RPMI8226 (cell line): ENCODE data around the gene MEI1.

Experiments used
- DNase-seq: peaks from one replicate; pipeline ENCODE4 v3.0.0-alpha.2; 2015

MEI1 gene

DNA sequence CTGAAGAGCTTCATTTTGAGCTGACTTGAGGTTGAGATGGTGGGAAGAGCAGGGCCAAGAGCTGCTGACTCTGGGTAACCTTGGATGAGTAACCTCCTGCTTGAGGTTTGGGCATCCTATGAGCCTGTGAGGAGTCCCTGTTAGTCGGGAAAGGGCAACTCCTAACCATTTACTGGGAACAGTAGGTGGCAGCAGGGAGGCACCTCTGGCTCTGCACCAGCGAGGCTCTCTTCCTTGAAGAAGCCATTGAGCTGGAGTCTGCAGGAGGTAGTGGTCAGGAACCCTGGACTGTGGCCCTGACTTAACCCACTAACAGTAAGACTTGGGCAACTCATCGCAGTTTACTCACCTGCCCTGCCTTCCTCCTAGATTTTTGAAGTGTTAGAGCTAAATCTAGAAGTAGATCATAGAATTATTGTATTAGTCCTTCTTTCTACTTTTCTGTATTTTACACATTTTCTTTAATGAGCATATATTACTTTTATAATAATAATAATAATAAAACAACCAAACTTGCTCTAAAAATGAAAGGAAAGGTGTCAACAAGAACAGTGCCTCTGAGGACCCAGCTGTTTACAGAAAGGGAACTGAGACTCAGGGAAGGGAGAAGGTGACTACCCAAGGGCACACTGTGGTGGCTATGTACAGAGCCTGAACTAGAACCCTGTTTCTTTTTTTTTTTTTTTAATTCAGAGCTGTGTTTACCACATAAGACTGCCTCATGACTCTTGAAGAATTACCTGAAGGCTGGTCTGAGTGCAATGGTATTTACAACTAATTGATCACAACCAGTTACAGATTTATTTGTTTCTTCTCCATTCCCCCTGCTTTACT is 47.5 kb downstream of the MEI1 start:
- DNase-seq, result peak; percentile 84

GRCh38 chr22:41752011-41752970 is 53.0 kb downstream of the MEI1 start:
- DNase-seq, result peak; percentile 27

- no peak for DNase-seq
These were observed 54.7 kb downstream of the MEI1 start for GRCh38 chr22:41753984-41754383.

- DNase-seq, result no peak
These were observed 58.2 kb downstream of the MEI1 start for GRCh38 chr22:41757502-41757901.

- no peak for DNase-seq
These were observed 58.9 kb downstream of the MEI1 start for GRCh38 chr22:41758231-41758630.

DNA sequence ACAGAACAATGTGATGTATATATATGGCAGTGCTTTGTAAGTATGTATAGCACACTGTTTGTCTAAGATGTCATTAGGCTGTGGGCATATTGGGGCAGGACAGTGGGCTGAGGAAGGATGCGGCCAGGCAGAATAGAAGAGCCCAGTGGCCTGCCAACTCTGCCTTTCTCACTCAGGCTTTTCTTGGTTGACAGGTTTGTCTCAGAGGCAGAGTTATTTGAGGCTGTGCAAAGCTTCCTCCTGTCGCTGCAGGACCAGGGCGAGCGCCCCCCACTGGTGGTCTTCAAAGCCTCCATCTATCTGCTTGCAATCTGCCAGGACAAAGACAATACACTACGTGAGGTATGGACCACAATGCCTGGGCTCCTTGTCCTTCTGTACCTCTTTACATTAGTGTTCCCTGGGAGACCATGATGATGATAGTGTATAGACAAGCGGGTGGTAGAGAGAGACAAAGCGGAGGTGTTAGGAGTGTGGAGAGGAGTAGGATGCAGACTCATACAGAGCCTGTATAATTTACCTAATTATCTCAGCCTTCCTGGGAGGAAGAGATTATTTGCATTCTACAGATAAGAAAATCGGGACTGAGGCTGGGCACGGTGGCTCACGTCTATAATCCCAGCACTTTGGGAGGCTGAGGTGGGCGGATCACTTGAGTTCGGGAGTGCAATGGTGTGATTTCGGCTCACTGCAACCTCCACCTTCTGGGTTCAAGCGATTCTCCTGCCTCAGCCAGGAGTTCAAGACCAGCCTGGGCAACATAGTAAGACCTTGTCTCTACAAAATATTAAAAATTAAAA is 63.9 kb downstream of the MEI1 start:
- DNase-seq, result peak; percentile 61

DNA sequence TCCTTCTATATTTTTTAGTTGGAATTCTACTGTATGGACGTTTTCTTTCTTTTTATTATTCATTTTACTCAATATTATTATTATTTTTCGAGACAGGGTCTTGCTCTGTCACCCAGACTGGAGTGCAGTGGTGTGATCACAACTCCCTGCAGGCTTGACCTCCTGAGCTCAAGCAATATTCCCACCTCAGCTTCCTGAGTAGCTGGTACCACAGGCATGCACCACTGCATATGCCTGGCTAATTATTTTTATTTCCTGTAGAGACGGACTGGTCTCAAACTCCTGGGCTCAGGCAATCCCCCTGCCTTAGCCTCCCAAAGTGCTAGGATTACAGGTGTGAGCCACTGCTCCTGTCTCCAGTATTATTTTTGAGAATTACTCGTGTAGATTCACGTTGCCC is 67.2 kb downstream of the MEI1 start:
- DNase-seq, result no peak

- no peak for DNase-seq
These were observed 69.1 kb downstream of the MEI1 start for GRCh38 chr22:41768430-41768829.

GRCh38 chr22:41770715-41771468 is 71.6 kb downstream of the MEI1 start:
- DNase-seq, result no peak

DNA sequence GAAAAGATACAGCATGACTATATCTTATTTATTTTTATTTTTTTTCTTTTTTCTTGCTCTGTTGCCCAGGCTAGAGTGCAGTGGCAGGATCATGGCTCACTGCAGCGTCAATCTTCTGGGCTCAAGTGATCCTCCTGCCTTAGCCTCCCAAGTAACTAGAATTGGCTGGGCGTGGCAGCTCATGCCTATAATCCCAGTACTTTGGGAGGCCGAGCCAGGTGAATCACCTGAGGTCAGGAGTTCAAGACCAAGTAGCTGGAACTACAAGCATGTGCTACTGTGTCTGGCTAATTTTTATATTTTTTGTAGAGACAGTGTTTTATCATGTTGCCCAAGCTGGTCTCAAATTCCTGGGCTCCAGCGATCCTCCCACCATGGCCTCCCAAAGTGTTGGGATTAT is 72.9 kb downstream of the MEI1 start:
- DNase-seq, result no peak

DNA sequence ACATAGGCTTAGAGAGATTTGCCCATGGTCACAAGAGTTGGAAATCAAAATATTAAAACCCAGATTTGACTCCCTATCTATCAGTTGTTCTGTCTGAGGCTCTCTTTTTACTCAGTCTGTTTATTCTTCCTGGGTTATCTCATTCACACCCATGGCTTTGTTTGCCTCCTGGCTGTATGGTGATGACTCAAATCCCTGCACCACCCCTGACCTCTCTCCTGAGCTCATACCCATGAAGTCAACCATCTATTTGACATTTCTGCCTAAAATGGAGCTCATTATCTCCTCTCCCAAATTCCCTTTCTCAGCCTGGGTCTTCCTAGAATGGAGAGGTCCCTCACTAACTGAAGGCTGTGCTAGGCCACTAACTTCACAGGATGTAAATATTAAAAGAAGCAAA is 73.3 kb downstream of the MEI1 start:
- no peak for DNase-seq

DNA sequence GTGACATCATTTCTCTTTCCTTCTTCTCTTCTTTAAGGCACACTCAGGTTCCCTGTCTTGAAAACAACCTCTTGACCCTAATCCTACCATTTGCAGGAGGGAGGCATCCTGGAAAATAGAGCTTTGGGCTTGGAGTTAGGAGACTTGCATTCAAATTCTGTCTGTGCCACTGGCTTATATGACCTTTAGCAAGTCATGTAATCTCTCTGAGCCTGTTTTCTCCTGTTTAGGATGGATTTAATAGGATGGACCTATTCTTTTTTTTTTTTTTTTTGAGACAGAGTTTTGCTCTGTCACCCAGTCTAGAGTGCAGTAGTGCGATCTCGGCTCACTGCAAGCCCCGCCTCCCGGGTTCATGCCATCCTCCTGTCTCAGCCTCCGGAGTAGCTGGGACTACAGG is 76.0 kb downstream of the MEI1 start:
- DNase-seq, result no peak

- no peak for DNase-seq
These were observed 76.7 kb downstream of the MEI1 start for GRCh38 chr22:41775976-41776375.

DNA sequence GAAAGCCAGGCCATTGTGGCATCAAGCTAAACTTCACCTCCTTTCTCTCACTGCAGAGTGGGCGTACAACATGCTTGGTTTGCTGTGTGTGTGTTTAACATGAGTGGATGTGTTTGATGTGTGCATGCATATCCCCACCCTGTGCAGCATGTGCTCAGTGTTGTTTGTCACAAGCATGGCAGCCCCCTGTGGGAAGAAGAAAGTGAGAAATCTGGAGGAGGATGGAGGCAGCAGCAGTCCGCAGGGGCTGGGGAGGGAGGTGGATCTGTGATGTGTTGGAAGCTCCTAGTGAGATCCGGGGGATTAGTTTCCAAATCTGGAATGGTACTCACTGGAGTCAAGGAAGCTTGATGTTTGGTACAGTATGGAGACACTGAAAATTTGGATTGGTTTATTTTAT is 77.1 kb downstream of the MEI1 start:
- no peak for DNase-seq

GRCh38 chr22:41777749-41778425 is 78.6 kb downstream of the MEI1 start:
- no peak for DNase-seq

- no peak for DNase-seq
These were observed 80.7 kb downstream of the MEI1 start for GRCh38 chr22:41779929-41780505.

DNA sequence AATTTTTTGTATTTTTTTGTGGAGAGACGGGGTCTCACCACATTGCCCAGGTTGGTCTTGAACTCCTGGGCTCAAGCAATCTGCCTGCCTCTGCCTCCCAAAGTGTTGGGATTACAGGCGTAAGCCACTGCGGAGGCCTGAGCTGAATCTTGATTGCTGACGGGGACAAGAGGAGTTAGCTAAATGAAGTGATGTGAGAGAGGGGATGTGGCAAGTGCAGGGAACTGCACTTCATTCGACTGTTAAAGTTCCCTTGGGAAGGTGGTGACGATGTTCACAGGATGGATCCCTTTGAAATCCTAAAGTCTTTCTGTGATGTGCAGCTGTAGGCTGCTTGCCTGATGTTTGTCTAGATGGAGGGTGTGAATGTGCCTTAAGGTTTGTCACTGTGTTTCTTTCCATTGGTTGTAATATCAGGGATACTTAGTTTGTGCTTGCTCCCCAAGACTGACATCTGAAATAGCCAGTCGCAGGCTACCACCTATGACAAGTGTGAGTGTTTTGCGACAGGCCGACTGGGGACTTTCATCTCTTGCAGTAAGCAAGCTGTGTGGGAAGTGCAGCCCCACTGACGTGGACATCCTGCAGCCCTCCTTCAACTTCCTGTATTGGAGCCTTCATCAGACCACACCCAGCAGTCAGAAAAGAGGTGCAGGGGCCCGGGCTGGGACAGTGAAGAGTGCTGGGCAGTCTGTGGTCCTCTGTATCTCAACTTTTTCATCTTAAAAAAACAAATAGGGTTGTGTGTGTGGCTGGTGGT is 81.6 kb downstream of the MEI1 start:
- peak; percentile 38 for DNase-seq

GRCh38 chr22:41781507-41781906 is 82.2 kb downstream of the MEI1 start:
- DNase-seq, result no peak

- no peak for DNase-seq
These were observed 83.0 kb downstream of the MEI1 start for GRCh38 chr22:41782316-41782715.

DNA sequence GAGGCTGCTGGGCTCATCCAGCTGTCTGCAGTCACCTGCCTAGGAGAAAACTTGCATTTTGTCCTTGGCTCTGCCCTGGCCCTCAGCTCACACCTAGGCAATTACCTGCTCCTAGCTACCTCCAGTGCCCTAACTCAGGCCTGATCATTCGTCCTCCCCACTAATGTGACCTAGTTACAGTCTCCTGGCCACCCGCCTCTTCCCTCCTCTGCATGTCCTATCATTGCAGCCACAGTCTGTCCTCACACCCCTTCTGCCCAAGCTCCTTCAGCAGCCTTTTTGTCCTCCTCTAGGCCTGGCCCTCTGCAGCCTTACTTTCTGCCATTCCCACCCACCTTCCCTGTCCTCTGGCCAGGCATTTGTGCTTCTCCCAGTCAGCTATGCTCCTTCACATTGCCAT is 83.4 kb downstream of the MEI1 start:
- no peak for DNase-seq

DNA sequence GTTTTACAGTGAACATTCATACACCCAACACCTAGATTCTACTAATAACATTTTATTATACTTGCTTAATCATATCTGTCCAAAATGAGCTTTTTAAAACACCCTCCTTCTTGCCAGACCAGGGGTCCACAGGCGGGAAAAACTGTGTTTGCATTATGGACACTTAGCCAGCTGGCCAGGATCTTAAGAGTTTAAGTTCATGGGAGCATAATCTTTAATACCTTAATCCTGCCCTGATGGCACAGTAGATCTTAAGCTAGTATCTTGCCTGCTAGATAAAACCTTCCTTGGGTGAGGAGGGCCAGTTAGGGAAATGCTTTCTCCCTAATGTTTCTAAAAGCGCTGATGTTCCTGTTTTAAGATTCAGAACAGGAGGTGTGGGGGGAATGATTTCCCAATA is 88.0 kb downstream of the MEI1 start:
- no peak for DNase-seq
